Measurements from ENCODE around the gene RASAL3.

GRCh38 chr19:15444505-15445226 is 19.7 kb downstream of the RASAL3 start:
- TF ChIP-seq FOXA1 (IDR thresholded peaks at IDR 0.05) (no peak), YY1 (IDR thresholded peaks at IDR 0.05) (no peak), TAF1 (conservative IDR thresholded peaks at IDR 0.05) (no peak), REST (IDR thresholded peaks at IDR 0.05) (no peak), GABPA (IDR thresholded peaks at IDR 0.05 in 1 of 2, conservative IDR thresholded peaks at IDR 0.05 in 1 of 2) (no peak), RAD21 (IDR thresholded peaks at IDR 0.05) (no peak), HNF4A (conservative IDR thresholded peaks at IDR 0.05) (no peak)
- TF ChIP-seq, protein P1, sequence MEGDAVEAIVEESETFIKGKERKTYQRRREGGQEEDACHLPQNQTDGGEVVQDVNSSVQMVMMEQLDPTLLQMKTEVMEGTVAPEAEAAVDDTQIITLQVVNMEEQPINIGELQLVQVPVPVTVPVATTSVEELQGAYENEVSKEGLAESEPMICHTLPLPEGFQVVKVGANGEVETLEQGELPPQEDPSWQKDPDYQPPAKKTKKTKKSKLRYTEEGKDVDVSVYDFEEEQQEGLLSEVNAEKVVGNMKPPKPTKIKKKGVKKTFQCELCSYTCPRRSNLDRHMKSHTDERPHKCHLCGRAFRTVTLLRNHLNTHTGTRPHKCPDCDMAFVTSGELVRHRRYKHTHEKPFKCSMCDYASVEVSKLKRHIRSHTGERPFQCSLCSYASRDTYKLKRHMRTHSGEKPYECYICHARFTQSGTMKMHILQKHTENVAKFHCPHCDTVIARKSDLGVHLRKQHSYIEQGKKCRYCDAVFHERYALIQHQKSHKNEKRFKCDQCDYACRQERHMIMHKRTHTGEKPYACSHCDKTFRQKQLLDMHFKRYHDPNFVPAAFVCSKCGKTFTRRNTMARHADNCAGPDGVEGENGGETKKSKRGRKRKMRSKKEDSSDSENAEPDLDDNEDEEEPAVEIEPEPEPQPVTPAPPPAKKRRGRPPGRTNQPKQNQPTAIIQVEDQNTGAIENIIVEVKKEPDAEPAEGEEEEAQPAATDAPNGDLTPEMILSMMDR (IDR thresholded peaks at IDR 0.05; ENCODE audit: low read depth, low read length, missing input control): no peak
- TF ChIP-seq, protein P2, sequence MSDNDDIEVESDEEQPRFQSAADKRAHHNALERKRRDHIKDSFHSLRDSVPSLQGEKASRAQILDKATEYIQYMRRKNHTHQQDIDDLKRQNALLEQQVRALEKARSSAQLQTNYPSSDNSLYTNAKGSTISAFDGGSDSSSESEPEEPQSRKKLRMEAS (IDR thresholded peaks at IDR 0.05): no peak
